NCI-H2196 treated with DMSO at 0.1 percent for 48 hours (cell line): Measurements from ENCODE around the gene GABARAPL1.

ENCODE experiments used
- DNase-seq: peaks from one replicate; lab custom pipeline; 2025; ENCODE audit not compliant: unreplicated experiment; lab: John Stamatoyannopoulos, UW

GABARAPL1 gene

DNA sequence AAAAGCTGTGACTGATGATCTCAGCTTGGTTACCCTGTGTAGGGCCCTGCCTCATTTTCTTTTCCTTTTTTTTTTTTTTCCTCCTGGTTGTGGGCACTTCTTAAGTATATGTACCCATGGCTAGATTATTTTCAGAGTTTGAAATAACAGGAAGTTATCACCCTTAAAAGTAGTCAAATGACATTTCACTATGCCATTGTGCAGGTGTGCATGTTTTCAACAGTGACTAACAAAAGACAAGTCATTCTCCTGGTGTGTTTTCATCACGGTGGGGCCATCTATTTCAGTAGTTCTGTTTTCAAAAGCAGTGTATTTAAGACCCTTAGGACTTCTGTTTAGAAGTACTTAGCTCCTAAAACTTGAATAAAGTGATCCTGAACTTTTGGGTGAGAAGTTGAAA lies 15.0 kb downstream of the GABARAPL1 start:
- no peak for DNase-seq

DNA sequence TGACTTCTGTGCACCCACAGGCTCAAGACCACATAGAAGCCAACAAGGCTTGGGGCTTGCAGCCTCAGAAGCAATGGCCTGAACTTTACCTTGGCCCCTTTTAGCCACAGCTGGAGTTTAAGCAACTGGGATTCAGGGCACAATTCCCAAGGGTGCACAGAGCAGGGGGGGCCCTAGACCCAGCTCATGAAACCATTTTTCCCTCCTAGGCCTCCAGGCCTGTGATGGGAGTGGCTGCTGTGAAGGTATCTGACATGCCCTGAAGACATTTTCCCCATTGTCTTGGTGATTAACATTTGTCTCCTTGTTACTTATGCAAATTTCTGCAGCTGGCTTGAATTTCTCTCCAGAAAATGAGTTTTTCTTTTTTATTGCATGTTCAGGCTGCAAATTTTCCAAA lies 21.9 kb downstream of the GABARAPL1 start:
- DNase-seq: no peak

DNA sequence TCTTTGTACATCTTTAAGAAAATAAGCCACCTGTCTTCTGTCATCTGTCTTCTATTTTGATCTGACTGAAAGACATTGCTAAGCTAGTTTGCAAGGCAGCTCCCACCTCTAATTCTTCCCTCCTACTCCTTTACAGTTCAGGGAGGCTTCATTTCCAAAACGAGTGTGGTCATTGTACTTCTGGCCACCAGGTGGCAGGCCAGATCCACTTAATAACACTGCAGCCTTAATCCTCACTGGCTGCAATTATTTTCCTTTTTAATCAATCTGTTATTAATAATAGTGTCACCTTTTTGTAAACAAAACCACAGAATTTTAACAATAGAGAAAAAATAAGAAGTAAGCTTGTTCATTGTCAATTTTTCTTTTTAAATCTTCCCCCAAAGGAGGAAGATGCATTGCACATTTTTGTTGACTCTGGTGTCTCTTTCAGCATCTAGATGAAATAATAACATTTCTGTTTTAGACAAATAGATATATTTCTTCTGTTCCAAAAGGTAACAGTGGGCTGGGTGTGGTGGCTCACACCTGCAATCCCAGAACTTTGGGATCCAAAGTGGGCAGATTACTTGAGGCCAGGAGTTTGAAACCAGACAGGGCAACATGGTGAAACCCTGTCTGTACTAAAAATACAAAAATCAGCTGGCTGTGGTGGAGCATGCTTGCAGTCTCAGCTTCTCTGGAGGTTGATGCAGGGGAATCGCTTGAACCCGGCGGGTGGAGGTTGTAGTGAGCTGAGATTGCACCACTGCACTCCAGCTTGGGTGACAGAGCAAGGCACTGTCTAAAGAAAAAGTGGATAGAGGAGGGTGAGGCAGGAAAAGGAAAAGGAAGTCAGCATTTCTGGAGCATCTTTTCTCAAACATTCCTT lies 23.3 kb downstream of the GABARAPL1 start:
- DNase-seq: no peak

DNA sequence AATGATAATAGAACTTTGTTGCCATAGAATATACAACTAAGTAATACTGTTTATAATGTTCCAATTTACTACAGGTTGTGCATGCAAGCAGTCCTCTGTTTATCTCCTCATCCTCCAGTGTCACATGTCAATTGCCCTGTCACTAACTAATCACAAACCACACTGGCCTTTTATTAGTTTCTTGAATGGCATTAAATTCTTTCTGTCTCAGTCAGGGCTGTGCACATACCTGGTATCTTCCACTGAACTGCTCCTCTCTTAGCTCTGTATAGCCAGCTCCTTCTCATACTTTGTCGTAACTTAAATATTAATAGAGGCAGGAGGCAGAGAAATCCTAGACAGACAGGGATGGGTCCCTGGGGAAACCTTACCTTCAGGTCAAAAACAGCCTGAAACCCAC lies 24.0 kb downstream of the GABARAPL1 start:
- DNase-seq: no peak

DNA sequence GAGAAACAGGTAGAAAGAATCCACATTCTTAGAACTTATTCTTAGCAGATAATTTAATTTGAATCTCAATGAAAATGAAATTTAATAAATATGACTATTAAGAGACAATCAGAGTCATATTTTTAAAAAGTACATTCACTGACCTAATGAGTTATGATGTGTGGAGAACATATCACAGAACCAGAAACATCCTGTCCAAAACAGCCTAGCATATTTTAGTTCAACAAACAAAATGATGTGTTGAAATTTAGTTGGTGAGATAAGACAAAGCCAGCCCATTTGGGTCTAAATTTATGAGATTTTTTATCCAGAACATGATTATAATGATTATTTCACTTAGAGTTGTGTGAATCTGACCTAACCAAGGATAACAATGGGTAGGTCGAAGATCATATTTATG lies 25.8 kb downstream of the GABARAPL1 start:
- DNase-seq: no peak

DNA sequence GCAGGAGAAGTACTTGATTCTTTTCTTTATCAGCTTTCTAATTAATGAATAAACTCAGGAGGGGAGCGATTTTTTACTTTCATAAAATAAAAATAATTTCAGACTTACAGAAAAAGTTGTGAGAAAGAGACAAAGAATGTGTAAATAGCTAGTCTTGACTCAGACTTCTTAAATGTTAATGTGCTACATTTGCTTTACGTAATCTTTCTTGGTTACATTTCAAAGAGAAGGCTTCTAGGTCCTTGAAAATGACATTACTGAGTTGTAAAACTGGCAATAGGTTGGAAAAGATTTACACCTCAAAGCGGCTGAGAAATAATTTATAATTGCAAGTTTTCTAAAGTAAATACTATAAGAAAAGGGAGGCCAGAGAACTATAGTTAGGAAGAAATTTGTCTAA lies 28.6 kb downstream of the GABARAPL1 start:
- no peak for DNase-seq

DNA sequence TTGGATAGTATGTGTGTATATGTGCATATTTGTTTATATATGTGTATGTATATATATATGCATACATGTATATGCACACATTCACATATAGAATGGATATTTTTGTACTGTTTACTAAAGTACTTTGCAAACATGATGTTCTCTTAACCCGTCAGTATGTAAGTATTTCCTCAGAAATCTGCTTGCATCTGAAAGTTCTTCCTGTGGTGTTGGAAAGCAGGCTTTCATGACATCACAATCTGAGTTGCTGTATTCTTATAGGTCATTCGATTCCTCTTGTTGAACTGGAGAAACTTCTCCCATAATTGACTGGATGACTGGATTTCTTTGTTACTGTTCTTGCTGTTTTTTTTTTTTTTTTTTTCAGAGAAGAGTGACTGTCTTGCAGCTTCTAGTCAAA lies 29.1 kb downstream of the GABARAPL1 start:
- DNase-seq: no peak

DNA sequence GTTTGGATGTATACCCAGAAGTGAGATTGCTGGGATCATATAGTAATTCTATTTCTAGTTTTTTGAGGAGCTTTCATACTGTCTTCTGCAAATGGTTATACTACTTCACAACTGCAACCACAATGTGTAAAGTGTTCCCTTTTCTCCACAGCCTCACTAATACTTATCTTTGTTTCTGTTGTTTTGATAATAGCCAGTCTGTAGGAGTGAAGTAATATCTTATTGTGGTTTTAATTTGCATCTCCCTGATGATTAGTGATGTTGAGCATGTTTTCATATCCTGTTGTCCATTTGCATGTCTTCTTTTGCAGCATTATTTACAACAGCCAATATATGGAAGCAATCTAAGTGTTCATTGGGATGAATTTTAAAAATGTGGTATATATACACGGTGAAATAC lies 29.9 kb downstream of the GABARAPL1 start:
- DNase-seq: no peak

DNA sequence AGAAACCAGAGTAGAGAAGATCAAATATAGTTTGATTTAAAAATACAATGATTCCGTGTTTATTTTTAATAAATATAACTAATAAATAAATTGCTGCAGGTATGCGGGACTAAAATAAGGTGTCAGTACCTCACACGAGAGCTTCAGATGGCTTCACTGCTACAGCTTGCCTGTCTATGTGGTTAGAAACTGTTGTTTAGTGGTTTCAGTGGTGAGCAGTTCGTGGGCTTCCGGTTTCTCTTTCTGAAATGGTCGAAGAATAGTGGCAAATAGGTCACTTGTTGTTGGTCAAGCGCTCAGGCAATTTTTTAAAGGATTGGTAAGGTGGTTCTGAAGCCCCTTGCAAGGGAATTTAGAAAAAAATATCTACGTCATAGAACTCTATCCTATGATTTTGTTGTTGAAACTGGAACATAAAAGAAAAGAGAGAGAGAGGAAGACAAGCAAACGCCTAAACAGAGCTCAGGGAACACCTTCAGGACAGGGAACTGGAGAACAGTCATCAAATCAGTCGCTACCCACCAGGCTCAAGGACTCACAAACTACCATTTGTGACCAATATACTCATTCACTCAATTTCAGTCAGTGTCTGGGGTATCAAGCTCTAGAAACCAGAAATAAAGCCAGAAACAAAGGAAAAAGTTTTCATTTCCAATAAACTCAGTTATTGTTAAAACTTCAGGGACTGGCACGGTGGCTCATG lies 31.3 kb downstream of the GABARAPL1 start:
- DNase-seq: no peak

DNA sequence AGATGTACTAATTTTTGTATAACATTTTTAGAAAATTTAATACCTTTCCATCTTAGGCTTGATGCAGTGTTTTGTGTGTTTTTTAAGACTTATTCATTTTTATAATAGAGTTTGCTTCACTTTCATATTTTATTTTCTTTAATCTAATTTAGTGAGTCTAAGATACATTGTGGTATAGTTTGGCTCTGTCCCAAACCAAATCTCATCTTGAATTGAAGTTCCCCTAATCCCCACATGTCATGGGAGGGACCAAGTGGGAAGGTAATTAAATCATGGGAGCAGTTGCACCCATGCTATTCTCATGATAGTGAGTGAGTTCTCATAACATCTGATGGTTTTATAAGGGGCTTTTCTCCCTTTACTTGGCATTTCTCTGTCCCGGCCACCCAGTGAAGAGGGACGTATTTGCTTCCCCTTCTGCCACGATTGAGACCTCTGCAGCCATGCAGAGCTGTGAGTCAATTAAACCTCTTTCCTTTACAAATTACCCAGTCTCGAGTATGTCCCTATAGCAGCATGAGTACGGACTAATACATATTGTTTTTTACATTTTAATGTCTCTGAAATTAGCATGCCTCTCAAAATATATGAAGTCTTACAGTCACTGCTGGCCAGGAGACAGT lies 34.9 kb downstream of the GABARAPL1 start:
- no peak for DNase-seq

DNA sequence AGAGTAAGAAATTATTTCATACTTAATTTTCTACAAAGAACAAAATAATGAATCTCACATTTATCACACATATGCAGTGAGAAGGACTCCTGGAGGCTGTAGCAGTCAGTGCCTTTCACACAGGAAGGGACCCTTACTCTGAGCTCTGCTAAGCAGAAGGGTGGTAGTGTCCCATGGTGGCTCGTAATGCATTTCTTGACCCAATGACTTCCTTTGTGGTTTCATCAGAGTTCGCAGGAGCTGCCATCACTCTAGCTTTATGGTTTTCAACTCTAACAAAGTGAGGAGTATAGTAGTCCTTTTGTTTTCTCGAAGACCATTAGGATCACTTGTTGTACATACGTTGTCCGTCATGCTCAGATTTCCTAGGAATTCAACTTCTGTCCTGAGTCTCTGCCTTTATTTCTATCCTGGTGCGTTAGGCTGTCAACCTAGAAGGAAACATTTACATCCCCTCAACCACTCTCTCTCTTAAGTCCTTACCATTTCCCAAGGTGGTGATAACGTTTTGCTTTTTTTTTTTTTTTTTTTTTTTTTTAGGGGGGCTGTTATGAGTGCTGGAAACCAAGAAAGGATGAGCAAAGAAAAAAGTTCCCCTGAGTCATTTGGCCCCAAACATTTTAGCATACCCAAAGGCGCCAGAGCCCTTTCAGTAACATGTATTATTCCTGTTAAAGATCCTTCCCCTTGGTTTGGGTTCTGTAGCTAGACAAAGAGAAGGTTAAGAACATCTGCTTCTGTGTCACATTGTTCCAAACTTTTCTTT lies 37.2 kb downstream of the GABARAPL1 start:
- DNase-seq: no peak

DNA sequence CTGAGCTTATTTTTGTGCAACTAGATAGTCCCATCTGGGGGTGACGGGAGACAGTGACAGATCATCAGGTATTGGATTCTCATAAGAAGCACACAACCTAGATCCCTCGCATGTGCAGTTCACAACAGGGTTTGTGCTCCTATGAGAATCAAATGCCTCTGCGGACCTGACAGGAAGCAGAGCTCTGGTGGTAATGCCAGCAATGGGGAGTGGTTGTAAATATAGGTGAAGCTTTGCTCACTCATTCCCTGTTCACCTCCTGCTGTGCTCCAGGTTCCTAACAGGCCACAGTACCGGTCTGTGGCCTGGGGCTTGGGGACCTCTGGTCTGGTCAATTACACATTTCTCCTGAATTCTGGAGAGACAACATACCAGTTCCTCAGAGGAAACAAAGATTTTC lies 39.0 kb downstream of the GABARAPL1 start:
- no peak for DNase-seq

DNA sequence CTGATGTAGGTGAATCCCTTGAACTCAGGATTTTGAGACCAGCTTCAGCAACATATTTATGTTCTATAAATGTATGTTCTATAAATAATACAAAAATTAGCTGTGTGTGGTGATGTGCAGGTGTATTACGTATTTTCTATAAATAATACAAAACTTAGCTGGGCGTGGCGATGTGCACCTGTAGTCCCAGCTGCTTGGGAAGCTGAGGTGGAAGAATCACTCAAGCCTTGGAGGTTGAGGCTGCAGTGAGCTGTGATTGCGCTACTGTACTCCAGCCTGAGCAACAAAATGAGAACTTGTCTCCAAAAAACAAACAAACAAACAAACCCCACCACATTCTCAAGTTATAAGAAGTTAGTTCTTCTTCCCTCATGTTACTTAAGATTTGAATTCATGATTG lies 39.5 kb downstream of the GABARAPL1 start:
- DNase-seq: no peak

DNA sequence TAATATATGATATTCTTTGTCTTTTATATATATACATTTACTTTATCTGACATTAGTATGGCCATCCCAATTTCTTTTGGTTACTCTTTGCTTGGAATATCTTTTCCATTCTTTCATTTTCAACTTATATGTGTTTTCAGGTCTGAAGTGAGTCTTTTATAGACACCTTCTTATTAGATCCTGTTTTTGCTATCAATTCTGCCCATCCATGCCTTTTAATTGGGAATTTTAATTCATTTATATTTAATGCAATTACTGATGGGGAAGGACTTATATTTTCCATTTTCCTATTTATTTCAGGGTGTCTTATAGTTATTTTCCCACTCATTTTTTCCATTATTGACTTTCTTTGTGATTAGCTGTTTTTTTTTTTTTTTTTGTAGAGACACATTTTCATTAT lies 43.4 kb downstream of the GABARAPL1 start:
- no peak for DNase-seq

DNA sequence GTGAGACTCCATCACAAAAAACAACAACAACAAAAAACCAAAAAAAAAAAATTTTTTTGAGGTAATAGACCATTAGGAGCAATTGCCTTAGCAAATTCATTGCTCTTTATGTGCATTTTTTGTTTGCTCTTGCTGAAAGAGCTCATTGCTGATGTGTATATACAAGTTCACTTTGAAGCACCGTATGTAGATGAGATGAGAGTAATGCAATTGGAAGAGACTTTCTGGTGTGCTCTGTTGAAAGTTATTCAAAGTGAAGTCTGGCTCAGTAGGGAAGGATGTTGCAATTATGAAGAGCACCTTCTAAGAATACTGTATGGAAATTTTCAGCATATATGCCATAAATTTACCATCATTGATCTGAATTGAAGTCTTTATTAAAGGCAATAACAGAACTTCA lies 48.2 kb downstream of the GABARAPL1 start:
- no peak for DNase-seq

DNA sequence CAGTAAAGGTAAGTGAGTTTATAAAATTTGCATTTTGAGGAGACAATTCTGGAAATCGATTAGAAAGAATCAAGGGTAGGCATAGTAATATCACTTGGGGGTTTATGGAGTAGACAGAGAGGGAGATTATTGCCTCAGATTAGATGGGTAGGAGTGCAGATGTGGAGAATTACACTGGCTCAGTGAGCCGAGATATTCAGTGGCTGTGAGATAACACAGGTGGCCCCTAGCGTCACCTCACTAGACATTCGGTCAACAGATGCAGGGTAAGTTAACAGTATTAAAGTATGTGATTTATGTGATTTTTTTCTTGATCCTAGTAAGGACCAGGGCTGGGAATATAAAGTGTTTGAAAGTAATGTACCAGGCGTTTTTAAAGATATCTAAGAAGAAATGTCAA lies 55.4 kb downstream of the GABARAPL1 start:
- no peak for DNase-seq

DNA sequence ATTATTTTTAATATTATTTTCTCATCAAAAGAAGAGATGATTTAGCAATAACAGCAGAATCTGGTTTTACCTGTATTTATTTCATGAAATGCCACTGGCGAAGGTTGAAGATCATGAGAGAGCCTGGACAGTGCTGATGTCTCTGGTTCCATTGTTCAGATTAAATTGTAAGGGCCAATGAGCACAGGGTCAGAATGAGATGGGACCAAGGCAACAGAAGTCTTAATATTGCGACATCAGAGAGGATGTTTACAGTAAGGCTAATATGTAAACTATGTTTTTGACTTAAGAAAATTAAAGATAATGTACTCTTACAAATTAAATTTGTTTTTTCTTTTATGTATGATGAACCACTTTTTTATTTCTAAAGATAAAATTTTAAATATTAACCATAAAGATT lies 59.8 kb downstream of the GABARAPL1 start:
- DNase-seq: no peak
